RCC 7860 (cell line): ENCODE results near the gene PDILT.

Source experiments
- DNase-seq: peaks from one replicate; pipeline ENCODE4 v3.0.0-alpha.2; 2015; ENCODE audit warnings: low spot score
- FAIRE-seq: peaks from 2 replicates; lab custom pipeline; 2012; peaks lifted over from hg19 to GRCh38; lab: Jason Lieb, UNC

Gene PDILT

GRCh38 chr16:20409398-20410120, 5.0 kb upstream of the PDILT start, which contains the start of gene ACSM5:
Gene ACSM5, plus strand, starts transcription at chr16:20409534. Its CDS starts 1,951 bp downstream, at chr16:20411485.
- DNase-seq: peak; percentile 27

GRCh38 chr16:20402651-20403050, 1.9 kb downstream of the PDILT start:
- DNase-seq (no peak), FAIRE-seq (no peak)

More at GRCh38 chr16:20409398-20410120, 5.0 kb upstream of the PDILT start, which contains the start of gene ACSM5:
- peak; percentile 44 for FAIRE-seq

GRCh38 chr16:20401475-20402016, 3.0 kb downstream of the PDILT start:
- no peak for FAIRE-seq
- no peak for DNase-seq

- no peak for DNase-seq
- FAIRE-seq: no peak
Observed at GRCh38 chr16:20401066-20401465, 3.5 kb downstream of the PDILT start.

DNA sequence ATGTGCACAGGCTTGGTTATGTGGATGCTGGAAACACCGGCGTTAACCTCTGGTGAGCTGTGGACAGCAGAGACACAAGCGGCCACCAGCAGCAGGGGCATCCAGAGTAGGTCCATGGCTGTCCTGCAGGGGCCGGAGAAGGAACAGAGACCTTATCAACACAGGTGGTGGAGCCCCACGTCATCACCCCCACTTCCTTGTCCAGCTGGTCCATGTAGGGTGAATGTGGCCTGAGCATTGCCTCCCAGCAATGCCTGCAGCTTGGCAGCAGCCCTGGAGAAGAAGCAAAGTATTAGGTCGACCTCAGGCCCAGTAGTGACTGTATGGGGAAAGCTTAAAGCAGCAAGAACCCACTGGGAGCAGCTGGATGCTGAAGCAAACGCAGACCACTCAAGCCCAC, 5.4 kb downstream of the PDILT start:
- FAIRE-seq: no peak
- no peak for DNase-seq

DNA sequence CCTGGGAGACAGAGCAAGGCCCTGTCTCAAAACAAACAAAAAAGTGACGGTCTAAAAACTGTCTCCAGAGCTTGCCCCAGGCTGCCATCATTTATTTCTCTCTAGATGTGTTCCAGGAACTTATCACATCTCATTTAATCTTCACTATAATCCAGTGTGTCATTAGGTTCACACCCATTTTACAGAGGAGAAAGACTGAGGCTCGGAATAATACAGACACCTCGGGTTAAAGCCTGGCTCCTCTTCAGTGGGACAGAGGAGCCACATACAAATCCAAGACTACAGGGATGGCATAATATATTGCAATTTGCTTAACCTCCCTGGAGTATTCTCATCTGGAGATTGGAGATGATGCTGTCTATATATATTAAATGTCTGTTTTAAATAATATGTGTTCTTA, 5.9 kb downstream of the PDILT start:
- DNase-seq (no peak), FAIRE-seq (no peak)

GRCh38 chr16:20397468-20398074, 7.0 kb downstream of the PDILT start:
- no peak for FAIRE-seq
- DNase-seq: no peak

- FAIRE-seq: no peak
- DNase-seq: no peak
Observed at GRCh38 chr16:20396846-20397467, 7.6 kb downstream of the PDILT start.

DNA sequence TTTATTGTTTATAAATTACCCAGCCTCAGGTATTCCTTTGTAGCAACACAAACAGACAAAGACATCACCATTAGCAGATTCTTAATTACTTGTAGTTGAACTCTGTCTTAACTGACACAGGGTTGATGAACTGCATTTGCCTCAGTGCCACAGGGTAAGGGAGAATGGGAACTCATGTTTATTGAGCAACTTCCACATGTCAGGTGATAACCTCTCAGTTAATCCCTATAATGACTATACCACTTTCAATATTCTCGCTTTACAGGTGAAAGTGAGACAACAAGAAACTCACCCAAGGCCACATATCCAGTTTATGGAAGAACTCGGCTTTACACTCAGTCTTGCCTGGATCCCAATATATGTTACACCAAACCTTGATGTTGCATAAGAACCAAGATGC, 8.6 kb downstream of the PDILT start:
- FAIRE-seq (no peak), DNase-seq (no peak)

GRCh38 chr16:20393801-20394577, 10.5 kb downstream of the PDILT start:
- DNase-seq (no peak), FAIRE-seq (no peak)

DNA sequence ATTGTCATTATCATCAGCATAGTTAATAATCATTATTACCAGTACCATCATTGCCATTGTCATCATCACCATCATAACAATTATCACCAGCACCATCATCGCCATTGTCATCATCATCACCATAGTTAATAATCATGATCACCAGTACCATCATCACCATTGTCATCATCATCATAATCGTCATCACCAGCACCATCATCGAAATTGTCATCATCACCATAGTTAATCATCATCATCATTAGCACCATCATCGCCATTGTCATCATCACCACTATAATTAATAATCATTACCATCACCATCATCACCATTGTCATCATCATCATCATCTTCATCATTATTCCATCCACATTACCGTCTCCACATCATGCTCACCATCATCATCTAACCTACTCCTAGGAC, 13.5 kb downstream of the PDILT start:
- FAIRE-seq: no peak

DNA sequence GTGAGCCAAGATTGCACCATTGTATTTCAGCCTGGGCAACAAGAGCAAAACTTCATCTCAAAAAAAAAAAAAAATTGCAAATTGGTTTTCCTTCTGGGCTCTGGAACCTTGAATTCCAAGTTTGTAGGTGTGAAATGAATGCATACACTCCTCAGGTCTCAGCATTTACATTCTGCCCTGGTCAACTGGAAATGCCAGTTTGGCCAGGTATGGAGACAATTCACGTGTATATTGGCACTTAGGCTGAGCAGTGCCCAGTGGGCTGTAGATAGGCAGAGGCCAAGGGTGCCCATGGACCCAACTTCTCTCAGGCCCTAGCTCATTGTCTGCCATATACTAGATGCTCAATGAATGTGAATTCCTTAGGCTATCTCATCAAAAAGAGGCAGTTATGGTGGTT, 15.7 kb downstream of the PDILT start:
- FAIRE-seq: no peak
- DNase-seq: no peak

More for the DNA sequence above, 13.5 kb downstream of the PDILT start:
- DNase-seq: no peak

DNA sequence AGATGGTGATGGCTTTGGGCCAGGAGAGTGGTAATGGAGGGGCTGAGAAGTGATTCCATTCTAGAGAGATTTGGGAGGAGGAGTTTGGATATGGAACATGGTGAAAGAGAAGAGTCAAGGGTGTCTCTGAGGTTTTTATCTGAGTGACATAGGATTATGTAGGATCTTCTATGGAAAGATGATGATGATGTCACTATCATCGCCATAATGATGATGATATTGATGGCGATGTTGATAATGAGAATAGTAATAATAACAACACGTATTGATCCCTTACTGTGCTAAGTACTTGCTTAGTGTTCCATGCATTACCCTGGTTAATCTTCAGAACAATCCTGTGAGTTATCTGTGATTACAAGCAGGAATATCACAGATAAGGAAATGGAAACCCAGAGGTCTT, 16.6 kb downstream of the PDILT start:
- no peak for FAIRE-seq

DNA sequence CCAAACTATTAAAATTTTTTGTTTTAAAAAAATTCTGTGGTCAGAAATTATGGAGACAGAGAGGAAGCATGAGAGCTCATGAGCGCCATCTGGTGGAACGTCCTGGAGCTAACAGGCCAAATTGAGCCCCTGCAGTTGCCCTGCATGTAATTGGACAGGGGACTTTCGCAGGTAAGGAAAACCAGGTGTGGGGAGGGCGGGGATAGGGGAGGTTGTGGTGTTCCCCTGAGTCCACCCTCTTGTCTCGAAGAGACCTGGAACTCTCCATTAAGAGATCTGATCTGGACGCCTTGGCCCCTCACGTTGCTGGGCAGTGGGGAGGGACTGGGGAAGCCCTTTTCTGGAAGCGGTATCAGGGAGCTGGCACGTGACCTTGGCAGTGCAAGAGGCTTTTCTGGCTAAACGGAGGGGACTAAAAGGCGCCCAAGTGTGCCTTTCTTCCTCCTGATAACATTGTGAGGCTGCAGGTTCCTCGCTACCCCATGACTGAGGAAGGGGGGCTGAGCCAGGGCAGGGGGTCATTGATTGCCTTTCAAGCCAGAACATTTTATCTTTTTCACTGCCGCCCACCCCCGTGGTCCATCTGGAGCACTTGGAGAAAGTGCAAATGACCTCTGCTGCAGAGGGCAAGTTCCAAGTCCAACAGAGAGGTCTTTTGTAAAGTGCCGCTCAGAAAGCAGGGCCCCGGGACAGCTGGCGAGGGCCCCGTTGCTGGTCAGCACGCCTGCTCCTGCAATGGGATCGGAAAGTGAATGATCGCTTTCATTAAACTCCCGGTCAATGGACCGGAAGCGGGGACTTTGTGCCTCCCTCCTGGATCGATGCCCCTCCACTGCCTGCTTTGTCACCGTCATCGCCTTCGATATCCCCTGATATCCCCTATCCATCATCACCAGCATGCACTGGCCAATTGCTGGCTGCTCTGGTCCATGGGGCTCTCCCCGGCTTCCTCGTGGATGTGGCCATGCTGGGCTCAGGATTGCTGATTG, 18.4 kb downstream of the PDILT start:
- FAIRE-seq: no peak
- no peak for DNase-seq

More for the DNA sequence above, 16.6 kb downstream of the PDILT start:
- DNase-seq: no peak

DNA sequence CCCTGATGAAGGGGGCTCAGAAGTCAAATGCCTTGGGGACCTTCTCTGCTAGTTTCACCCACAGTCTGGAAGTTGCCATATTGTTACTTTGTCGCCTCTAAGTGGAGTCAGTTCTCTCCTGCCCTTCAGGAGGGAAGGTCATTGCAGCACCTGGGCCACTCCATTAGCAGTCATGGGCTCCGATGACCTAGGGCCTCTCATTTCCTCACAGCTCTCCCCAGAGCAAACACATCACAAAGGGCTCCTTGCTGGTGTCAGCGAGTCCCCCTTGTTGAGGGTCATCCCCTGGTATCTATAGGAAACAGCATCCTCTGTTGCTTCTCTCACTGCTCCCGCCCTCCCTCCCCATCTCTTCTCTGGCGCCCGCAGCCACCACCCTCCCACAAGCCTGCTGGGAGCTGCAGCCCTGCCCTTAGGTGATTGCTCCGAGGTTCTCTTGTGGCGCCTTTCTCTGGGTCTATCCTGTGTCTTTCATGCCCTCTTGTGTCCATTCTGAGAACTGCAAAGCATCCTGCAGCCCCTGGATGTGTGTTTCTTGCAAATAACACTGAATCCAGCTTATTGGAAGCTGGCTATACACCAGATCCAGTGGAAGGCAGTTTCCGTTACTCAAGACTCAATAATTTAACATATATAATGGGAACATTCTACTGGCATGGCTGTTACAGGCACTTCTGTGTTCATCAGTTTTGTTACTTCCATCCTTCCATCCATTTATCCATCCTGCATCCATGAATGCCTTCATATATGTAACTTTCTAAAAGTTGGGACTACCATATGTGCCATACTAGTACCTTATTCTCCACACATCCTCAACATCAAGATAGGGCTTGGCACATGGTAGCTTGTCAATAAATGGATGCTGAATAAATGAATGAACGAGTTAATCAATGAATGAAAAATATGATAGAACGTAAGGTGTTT, 21.2 kb downstream of the PDILT start:
- no peak for FAIRE-seq
- peak; percentile 53 for DNase-seq

- FAIRE-seq: no peak
Observed at GRCh38 chr16:20382202-20382948, 22.2 kb downstream of the PDILT start.

DNA sequence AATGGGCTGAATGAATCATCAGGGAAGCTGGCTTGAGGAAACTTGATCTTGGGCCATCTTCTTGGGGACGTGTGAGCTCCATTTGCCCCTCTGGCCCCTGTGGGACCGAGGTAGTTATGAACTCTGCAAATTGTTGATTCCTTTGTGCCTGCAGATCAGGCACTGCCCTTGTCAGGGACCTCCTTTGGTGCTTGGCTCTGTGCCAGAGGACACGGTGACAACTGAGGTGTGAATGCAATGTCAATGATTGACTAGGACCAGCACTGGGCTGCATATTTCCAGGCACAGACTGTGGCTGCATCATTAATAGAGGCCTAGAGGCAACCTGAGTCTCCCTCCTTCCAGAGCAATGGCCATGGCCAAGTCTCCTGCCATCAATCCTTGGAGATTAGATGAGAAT, 23.8 kb downstream of the PDILT start:
- DNase-seq (peak; percentile 20), FAIRE-seq (no peak)

More at GRCh38 chr16:20382202-20382948, 22.2 kb downstream of the PDILT start:
- DNase-seq: no peak

DNA sequence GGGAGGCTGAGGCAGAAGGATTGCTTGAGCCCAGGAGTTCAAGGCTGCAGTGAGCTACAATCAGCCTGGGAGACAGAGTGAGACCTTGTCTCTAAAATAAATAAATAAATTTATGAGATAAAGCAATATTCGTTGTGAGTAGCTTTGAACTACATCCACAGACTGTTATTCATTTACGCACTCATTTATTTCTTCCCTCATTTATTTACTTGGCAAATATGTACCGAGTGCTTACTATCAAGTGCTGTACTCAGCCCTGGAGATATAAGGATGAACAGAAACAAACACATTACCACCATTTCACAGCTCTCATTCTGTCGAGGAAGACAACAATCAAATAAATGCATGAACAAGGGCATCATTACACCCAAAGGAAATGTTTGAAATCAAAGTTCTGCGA, 27.4 kb downstream of the PDILT start:
- no peak for FAIRE-seq
- DNase-seq: no peak
